DMS153 treated with DMSO at 0.1 percent for 48 hours (cell line): ENCODE data around the gene ADCYAP1R1.

Experiments
- DNase-seq: peaks from one replicate; lab custom pipeline; 2025; ENCODE audit not compliant: unreplicated experiment; lab: John Stamatoyannopoulos, UW

The ADCYAP1R1 gene

GRCh38 chr7:31051598-31052486, at the start of gene ADCYAP1R1:
Gene ADCYAP1R1, plus strand, starts transcription at chr7:31052308. Its CDS starts 10,957 bp downstream, at chr7:31063265.
- DNase-seq, result no peak

GRCh38 chr7:31003097-31003496, 49.0 kb upstream of the ADCYAP1R1 start:
- no peak for DNase-seq

- no peak for DNase-seq
Measured at GRCh38 chr7:31003721-31004120, 48.4 kb upstream of the ADCYAP1R1 start.

- DNase-seq, result no peak
Measured at GRCh38 chr7:31004393-31004792, 47.7 kb upstream of the ADCYAP1R1 start.

GRCh38 chr7:31006857-31007256, 45.3 kb upstream of the ADCYAP1R1 start:
- no peak for DNase-seq

- no peak for DNase-seq
Measured at GRCh38 chr7:31007634-31008033, 44.5 kb upstream of the ADCYAP1R1 start.

GRCh38 chr7:31014826-31015225, 37.3 kb upstream of the ADCYAP1R1 start:
- DNase-seq, result no peak

GRCh38 chr7:31017032-31017675, 35.0 kb upstream of the ADCYAP1R1 start:
- DNase-seq, result no peak

GRCh38 chr7:31017721-31018120, 34.4 kb upstream of the ADCYAP1R1 start:
- no peak for DNase-seq

GRCh38 chr7:31019509-31019908, 32.6 kb upstream of the ADCYAP1R1 start:
- no peak for DNase-seq

- DNase-seq, result no peak
Measured at GRCh38 chr7:31020161-31020560, 31.9 kb upstream of the ADCYAP1R1 start.

- no peak for DNase-seq
Measured at GRCh38 chr7:31020652-31021051, 31.5 kb upstream of the ADCYAP1R1 start.

- DNase-seq, result no peak
Measured at GRCh38 chr7:31022117-31022516, 30.0 kb upstream of the ADCYAP1R1 start.

- no peak for DNase-seq
Measured at GRCh38 chr7:31022726-31023125, 29.4 kb upstream of the ADCYAP1R1 start.

GRCh38 chr7:31023877-31024276, 28.2 kb upstream of the ADCYAP1R1 start:
- DNase-seq, result no peak

GRCh38 chr7:31027161-31027965, 24.7 kb upstream of the ADCYAP1R1 start:
- DNase-seq, result no peak

GRCh38 chr7:31028006-31028405, 24.1 kb upstream of the ADCYAP1R1 start:
- no peak for DNase-seq

GRCh38 chr7:31028417-31028992, 23.6 kb upstream of the ADCYAP1R1 start:
- no peak for DNase-seq

GRCh38 chr7:31029251-31030042, 22.7 kb upstream of the ADCYAP1R1 start:
- DNase-seq, result no peak

GRCh38 chr7:31033674-31034300, 18.3 kb upstream of the ADCYAP1R1 start:
- no peak for DNase-seq
